ENCODE measurements around the gene FNDC3A.

DNA sequence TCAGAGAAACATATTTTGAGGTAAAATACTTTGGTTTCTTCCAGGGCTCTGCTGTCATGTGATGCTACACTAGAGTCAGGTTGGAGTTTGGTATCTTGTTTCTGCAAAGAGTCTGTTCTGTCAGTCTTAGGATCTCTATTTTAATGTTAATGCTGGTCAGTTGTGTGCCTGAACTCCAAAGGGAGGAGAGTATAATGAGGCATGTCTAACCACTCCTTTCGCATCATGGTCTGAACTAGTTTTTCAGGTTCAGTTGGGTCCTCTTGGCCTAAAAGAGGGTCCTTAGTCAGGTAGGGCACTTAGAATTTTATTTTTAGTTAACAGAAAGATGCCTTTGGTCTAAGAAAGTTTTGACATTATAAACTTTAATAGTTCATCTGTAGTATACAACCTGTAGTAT, 78.2 kb downstream of the FNDC3A start:
- TF ChIP-seq EZH2 (IDR thresholded peaks at IDR 0.05; ENCODE audit: low read depth) (no peak), CTCF (conservative IDR thresholded peaks at IDR 0.05) (no peak)

All from PC-9 (cell line).